Chondrocyte (in vitro differentiated cells): Measurements from ENCODE around the gene TRIM8. TPM values are rescaled to one million over a fixed set of nuclear protein-coding genes. Genes with fewer than 3 reads are reported as not detected.

Source experiments
- DNase-seq: peaks from one replicate; pipeline ENCODE4 v3.0.0; 2021; ENCODE audit warnings: mixed read lengths, low spot score
- H3K27ac Mint-ChIP-seq: one replicate; pipeline ENCODE4 v1.8.0; 2021; ENCODE audit warnings: mild to moderate bottlenecking, moderate library complexity, mixed read lengths; ENCODE audit not compliant: unreplicated experiment
- H3K27me3 Mint-ChIP-seq: 2 replicates; pipeline ENCODE4 v1.8.0; 2021; ENCODE audit warnings: low read depth, mixed read lengths
- H3K36me3 Mint-ChIP-seq: 2 replicates; pipeline ENCODE4 v1.8.0; 2021; ENCODE audit warnings: low read depth, mixed read lengths
- H3K4me1 Mint-ChIP-seq: 2 replicates; pipeline ENCODE4 v1.8.0; 2021; ENCODE audit warnings: low read depth, mild to moderate bottlenecking, mixed read lengths
- H3K4me3 Mint-ChIP-seq: one replicate; pipeline ENCODE4 v1.8.0; 2021; ENCODE audit warnings: mild to moderate bottlenecking, moderate library complexity, mixed read lengths; ENCODE audit not compliant: unreplicated experiment
- H3K9me3 Mint-ChIP-seq: 2 replicates; pipeline ENCODE4 v1.8.0; 2021; ENCODE audit warnings: low read depth, mixed read lengths
- CTCF ChIP-seq: fragments of 200-600 bp; sonication (generic); IDR thresholded peaks from 2 replicates; pipeline ENCODE4 v1.5.0; 2021; ENCODE audit warnings: antibody characterized with exemption, mild to moderate bottlenecking, moderate library complexity
- total RNA-seq: library from RNA; stranded (reverse); gene quantifications from 3 replicates; pipeline ENCODE4 v1.2.1, GENCODE V29; 2021

The TRIM8 gene
- total RNA-seq, 1 donor from 2014 or later, result 66.8 TPM

- TF ChIP-seq CTCF, result no peak
- Mint-ChIP-seq H3K36me3 (peaks cover 2% of the 10 kb centered on the region), H3K27me3 (no peaks in the 10 kb centered on the region), H3K27ac (peak overlapping the region; percentile 99), H3K9me3 (no peaks in the 10 kb centered on the region), H3K4me1 (peaks cover 70% of the 10 kb centered on the region), H3K4me3 (peak overlapping the region; percentile 50)
- DNase-seq, result no peak
Measured at GRCh38 chr10:102675666-102676533, 31.6 kb downstream of the TRIM8 start.

DNA sequence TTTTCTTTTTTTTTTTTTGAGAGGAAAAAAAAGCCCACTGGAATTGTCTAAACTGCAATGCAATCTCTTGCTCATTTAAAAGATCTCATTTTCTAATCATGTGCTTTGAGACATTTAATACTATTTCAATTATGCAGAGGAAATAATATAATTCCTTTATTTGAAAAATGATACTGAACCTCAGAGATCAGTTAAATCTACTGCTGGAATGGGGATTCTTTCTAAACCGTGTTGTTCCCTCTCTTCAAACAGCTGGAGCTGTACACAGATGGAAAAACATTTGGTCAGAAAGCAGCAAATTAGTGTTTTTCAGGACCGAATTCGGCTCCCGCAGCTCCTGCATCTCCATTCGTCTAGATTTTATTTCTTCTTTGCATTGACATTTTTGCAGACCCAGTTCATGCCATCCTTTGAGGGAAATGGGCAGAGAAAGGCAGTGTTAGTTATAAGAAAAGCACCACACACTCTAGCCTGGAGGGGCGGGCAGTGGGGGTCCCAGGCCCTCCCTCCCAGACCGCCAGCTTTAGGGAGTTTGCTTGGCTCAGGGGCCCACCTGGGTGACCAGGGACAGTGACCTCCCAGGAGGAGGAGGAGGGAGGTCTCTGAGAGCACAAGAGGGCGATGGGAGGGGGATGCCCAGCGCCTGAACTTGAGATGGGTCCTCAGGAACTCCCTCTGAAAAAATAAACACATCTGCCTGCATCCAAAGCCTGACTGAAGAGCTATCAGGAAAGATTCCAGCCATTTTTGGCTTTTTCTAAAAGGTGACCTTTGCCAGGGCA lies 32.4 kb downstream of the TRIM8 start:
- DNase-seq, result no peak
- peak overlapping the region; percentile 99 for H3K27ac Mint-ChIP-seq
- peak overlapping the region; percentile 26 for H3K4me3 Mint-ChIP-seq
- H3K4me1 Mint-ChIP-seq, result peaks cover 70% of the 10 kb centered on the region
- H3K9me3 Mint-ChIP-seq, result no peaks in the 10 kb centered on the region
- no peak for TF ChIP-seq CTCF
- no peaks in the 10 kb centered on the region for H3K27me3 Mint-ChIP-seq
- peaks cover 4% of the 10 kb centered on the region for H3K36me3 Mint-ChIP-seq

DNA sequence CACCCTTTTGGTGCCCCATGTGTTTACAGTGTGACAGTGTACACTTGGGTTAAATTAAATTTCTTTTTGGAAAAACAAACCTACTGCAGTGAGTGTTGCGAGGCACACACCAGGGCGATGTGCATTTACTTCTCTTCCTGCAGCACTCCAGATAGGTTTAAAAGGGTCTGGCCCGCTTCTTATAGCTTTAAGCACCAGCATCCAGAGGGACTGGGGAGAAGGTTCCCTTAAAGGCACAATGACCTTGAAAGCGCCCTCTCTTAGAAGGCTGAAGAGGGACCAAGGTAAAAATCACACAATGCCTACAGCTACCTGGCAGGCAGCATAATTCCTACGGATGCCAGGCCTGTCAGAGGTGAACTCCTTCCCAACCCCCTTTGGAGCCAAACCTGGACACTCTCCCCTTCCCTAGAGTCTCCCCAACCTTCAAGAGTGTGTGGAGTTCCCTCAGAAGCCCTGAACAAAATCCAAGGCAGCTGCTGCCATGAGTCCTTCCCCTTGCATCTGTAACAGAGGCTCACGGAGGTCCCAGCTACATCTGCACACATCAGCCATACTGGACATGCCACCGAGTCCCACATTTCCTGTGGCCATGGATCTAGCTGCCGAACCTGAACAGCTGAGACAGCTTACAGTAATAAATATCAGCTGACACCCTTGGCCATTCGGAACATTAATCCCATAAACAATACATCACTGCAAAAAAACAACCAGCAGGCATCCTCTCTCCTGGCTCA lies 33.2 kb downstream of the TRIM8 start:
- Mint-ChIP-seq H3K9me3 (no peaks in the 10 kb centered on the region), H3K27me3 (no peaks in the 10 kb centered on the region), H3K36me3 (peaks cover 7% of the 10 kb centered on the region), H3K4me1 (peaks cover 69% of the 10 kb centered on the region), H3K4me3 (no peak overlapping the region), H3K27ac (peak overlapping the region; percentile 99)
- DNase-seq, result no peak
- no peak for TF ChIP-seq CTCF

GRCh38 chr10:102678068-102678400 lies 33.8 kb downstream of the TRIM8 start:
- H3K9me3 Mint-ChIP-seq, result no peaks in the 10 kb centered on the region
- H3K27ac Mint-ChIP-seq, result peak overlapping the region; percentile 99
- TF ChIP-seq CTCF, result no peak
- no peaks in the 10 kb centered on the region for H3K27me3 Mint-ChIP-seq
- DNase-seq, result no peak
- peaks cover 64% of the 10 kb centered on the region for H3K4me1 Mint-ChIP-seq
- peaks cover 7% of the 10 kb centered on the region for H3K36me3 Mint-ChIP-seq
- H3K4me3 Mint-ChIP-seq, result no peak overlapping the region

GRCh38 chr10:102678842-102679289 lies 34.6 kb downstream of the TRIM8 start:
- Mint-ChIP-seq H3K27me3 (no peaks in the 10 kb centered on the region), H3K4me1 (peaks cover 56% of the 10 kb centered on the region), H3K27ac (peak overlapping the region; percentile 66), H3K9me3 (no peaks in the 10 kb centered on the region), H3K4me3 (no peak overlapping the region), H3K36me3 (peaks cover 7% of the 10 kb centered on the region)
- no peak for DNase-seq
- peak; percentile 84 for TF ChIP-seq CTCF
